Non-pigmented ciliary epithelial cell (primary cell): ENCODE results near the gene SMPD1.
"Not testable (repeated sequence)": the region's sequence is repeated elsewhere in the genome, so short reads cannot be mapped to it uniquely, and the experiment has no call there.

Source experiments
- DNase-seq: peaks from one replicate; pipeline ENCODE4 v3.0.0-alpha.2; 2010; ENCODE audit warnings: low read depth

Gene SMPD1

GRCh38 chr11:6388748-6389147 is 1.5 kb upstream of the SMPD1 start:
- no peak for DNase-seq

- no peak for DNase-seq
Measured at GRCh38 chr11:6390718-6391469, 620 bp downstream of the SMPD1 start.

- DNase-seq, result no peak
Measured at GRCh38 chr11:6391537-6392134, 1.4 kb downstream of the SMPD1 start.

GRCh38 chr11:6392251-6392650 is 2.0 kb downstream of the SMPD1 start:
- not testable (repeated sequence) for DNase-seq

GRCh38 chr11:6393989-6394670 is 3.9 kb downstream of the SMPD1 start:
- no peak for DNase-seq

- no peak for DNase-seq
Measured at GRCh38 chr11:6395470-6396060, 5.3 kb downstream of the SMPD1 start.

GRCh38 chr11:6397156-6397555 is 6.9 kb downstream of the SMPD1 start:
- no peak for DNase-seq

- DNase-seq, result no peak
Measured at GRCh38 chr11:6397636-6398035, 7.4 kb downstream of the SMPD1 start.

- no peak for DNase-seq
Measured at GRCh38 chr11:6400431-6401345, 10.4 kb downstream of the SMPD1 start.

GRCh38 chr11:6401464-6401863 is 11.2 kb downstream of the SMPD1 start:
- no peak for DNase-seq

- DNase-seq, result no peak
Measured at GRCh38 chr11:6402061-6402470, 11.8 kb downstream of the SMPD1 start.

GRCh38 chr11:6402561-6402981 is 12.3 kb downstream of the SMPD1 start:
- DNase-seq, result no peak

GRCh38 chr11:6403539-6403938 is 13.3 kb downstream of the SMPD1 start:
- DNase-seq, result no peak

- DNase-seq, result no peak
Measured at GRCh38 chr11:6404342-6405051, 14.2 kb downstream of the SMPD1 start.

GRCh38 chr11:6405052-6405667 is 14.9 kb downstream of the SMPD1 start:
- no peak for DNase-seq

- no peak for DNase-seq
Measured at GRCh38 chr11:6405846-6406245, 15.6 kb downstream of the SMPD1 start.

- no peak for DNase-seq
Measured at GRCh38 chr11:6406370-6406769, 16.1 kb downstream of the SMPD1 start.

- DNase-seq, result no peak
Measured at GRCh38 chr11:6410695-6411430, 20.6 kb downstream of the SMPD1 start.

- no peak for DNase-seq
Measured at GRCh38 chr11:6411594-6412031, 21.3 kb downstream of the SMPD1 start.

- DNase-seq, result no peak
Measured at GRCh38 chr11:6413791-6414201, 23.5 kb downstream of the SMPD1 start.
